ENCODE results near the gene GPR179. TPM values are rescaled to one million over a fixed set of nuclear protein-coding genes. Genes with fewer than 3 reads are reported as not detected.

GPR179 gene
- total RNA-seq, 1 experiment from 2014 or later, result 0.09 TPM

DNA sequence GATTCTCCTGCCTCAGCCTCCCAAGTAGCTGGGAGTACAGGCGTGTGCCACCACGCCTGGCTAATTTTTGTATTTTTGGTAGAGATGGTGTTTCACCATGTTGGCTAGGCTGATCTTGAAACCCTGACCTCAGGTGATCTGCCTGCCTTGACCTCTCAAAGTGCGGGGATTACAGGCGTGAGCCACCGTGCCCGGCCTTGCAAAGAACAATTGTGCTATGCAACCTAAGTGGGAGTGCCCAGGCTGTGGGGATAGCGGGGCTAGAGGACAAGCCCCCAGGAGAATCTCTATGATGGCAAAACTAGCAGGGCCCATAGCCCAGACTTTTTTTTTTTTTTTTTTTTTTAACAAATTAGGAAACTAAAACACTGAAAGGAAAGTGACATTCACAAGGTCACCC lies 2.0 kb upstream of the GPR179 start (continued):
- no peak for TF ChIP-seq E2F4 (CRISPR knock-in tag; IDR thresholded peaks at IDR 0.05; ENCODE audit: borderline replicate concordance, low read depth)

- no peaks in the 10 kb centered on the region for H3K9me3 Mint-ChIP-seq
- H3K27me3 Mint-ChIP-seq (ENCODE audit: low read depth), result no peaks in the 10 kb centered on the region
- ChIA-PET CTCF (interaction anchor here (1.3 to 10.5 kb wide), 4 partner anchors 13 to 101 kb away, joined by 3 to 221 read pairs (median 5); no protein-coding TSS in a partner anchor), POLR2A (interaction anchor here (0.5 to 0.7 kb wide), 2 partner anchors 13 to 1364 kb away, joined by 3 to 4 read pairs; no protein-coding TSS in a partner anchor)
- no peak for DNase-seq (ENCODE audit: low spot score)
- no peak overlapping the region for H3K27ac Mint-ChIP-seq
- TF ChIP-seq ETV6 (CRISPR knock-in tag; IDR thresholded peaks at IDR 0.05) (no peak), MAX (CRISPR knock-in tag; IDR thresholded peaks at IDR 0.05) (no peak), KAT7 (CRISPR knock-in tag; IDR thresholded peaks at IDR 0.05; ENCODE audit: borderline replicate concordance) (no peak), PRDM15 (CRISPR knock-in tag; IDR thresholded peaks at IDR 0.05) (no peak), AFF4 (CRISPR knock-in tag; IDR thresholded peaks at IDR 0.05; ENCODE audit: borderline replicate concordance) (no peak), EMX1 (CRISPR knock-in tag; IDR thresholded peaks at IDR 0.05) (no peak), ZNF425 (CRISPR knock-in tag; conservative IDR thresholded peaks at IDR 0.05) (no peak), ESRRA (CRISPR knock-in tag; IDR thresholded peaks at IDR 0.05; ENCODE audit: borderline replicate concordance) (no peak)
- TF ChIP-seq, protein P1, sequence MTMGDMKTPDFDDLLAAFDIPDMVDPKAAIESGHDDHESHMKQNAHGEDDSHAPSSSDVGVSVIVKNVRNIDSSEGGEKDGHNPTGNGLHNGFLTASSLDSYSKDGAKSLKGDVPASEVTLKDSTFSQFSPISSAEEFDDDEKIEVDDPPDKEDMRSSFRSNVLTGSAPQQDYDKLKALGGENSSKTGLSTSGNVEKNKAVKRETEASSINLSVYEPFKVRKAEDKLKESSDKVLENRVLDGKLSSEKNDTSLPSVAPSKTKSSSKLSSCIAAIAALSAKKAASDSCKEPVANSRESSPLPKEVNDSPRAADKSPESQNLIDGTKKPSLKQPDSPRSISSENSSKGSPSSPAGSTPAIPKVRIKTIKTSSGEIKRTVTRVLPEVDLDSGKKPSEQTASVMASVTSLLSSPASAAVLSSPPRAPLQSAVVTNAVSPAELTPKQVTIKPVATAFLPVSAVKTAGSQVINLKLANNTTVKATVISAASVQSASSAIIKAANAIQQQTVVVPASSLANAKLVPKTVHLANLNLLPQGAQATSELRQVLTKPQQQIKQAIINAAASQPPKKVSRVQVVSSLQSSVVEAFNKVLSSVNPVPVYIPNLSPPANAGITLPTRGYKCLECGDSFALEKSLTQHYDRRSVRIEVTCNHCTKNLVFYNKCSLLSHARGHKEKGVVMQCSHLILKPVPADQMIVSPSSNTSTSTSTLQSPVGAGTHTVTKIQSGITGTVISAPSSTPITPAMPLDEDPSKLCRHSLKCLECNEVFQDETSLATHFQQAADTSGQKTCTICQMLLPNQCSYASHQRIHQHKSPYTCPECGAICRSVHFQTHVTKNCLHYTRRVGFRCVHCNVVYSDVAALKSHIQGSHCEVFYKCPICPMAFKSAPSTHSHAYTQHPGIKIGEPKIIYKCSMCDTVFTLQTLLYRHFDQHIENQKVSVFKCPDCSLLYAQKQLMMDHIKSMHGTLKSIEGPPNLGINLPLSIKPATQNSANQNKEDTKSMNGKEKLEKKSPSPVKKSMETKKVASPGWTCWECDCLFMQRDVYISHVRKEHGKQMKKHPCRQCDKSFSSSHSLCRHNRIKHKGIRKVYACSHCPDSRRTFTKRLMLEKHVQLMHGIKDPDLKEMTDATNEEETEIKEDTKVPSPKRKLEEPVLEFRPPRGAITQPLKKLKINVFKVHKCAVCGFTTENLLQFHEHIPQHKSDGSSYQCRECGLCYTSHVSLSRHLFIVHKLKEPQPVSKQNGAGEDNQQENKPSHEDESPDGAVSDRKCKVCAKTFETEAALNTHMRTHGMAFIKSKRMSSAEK (CRISPR knock-in tag; IDR thresholded peaks at IDR 0.05; ENCODE audit: borderline replicate concordance), result no peak
- TF ChIP-seq, protein P2, sequence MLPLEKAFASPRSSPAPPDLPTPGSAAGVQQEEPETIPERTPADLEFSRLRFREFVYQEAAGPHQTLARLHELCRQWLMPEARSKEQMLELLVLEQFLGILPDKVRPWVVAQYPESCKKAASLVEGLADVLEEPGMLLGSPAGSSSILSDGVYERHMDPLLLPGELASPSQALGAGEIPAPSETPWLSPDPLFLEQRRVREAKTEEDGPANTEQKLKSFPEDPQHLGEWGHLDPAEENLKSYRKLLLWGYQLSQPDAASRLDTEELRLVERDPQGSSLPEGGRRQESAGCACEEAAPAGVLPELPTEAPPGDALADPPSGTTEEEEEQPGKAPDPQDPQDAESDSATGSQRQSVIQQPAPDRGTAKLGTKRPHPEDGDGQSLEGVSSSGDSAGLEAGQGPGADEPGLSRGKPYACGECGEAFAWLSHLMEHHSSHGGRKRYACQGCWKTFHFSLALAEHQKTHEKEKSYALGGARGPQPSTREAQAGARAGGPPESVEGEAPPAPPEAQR (CRISPR knock-in tag; IDR thresholded peaks at IDR 0.05), result no peak
- TF ChIP-seq, protein P3, sequence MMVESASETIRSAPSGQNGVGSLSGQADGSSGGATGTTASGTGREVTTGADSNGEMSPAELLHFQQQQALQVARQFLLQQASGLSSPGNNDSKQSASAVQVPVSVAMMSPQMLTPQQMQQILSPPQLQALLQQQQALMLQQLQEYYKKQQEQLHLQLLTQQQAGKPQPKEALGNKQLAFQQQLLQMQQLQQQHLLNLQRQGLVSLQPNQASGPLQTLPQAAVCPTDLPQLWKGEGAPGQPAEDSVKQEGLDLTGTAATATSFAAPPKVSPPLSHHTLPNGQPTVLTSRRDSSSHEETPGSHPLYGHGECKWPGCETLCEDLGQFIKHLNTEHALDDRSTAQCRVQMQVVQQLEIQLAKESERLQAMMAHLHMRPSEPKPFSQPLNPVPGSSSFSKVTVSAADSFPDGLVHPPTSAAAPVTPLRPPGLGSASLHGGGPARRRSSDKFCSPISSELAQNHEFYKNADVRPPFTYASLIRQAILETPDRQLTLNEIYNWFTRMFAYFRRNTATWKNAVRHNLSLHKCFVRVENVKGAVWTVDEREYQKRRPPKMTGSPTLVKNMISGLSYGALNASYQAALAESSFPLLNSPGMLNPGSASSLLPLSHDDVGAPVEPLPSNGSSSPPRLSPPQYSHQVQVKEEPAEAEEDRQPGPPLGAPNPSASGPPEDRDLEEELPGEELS (CRISPR knock-in tag; IDR thresholded peaks at IDR 0.05), result no peak
- H3K4me1 Mint-ChIP-seq, result peaks cover 16% of the 10 kb centered on the region
- H3K4me3 Mint-ChIP-seq, result no peak overlapping the region
- no peaks in the 10 kb centered on the region for H3K36me3 Mint-ChIP-seq
- no peak for ATAC-seq
These were observed 627 bp upstream of the GPR179 start for GRCh38 chr17:38344420-38344745.
